ENCODE results near the gene NFAT5. TPM values are rescaled to one million over a fixed set of nuclear protein-coding genes. Genes with fewer than 3 reads are reported as not detected.
"Not testable (repeated sequence)": the region's sequence is repeated elsewhere in the genome, so short reads cannot be mapped to it uniquely, and the experiment has no call there.

Gene NFAT5, protein sequence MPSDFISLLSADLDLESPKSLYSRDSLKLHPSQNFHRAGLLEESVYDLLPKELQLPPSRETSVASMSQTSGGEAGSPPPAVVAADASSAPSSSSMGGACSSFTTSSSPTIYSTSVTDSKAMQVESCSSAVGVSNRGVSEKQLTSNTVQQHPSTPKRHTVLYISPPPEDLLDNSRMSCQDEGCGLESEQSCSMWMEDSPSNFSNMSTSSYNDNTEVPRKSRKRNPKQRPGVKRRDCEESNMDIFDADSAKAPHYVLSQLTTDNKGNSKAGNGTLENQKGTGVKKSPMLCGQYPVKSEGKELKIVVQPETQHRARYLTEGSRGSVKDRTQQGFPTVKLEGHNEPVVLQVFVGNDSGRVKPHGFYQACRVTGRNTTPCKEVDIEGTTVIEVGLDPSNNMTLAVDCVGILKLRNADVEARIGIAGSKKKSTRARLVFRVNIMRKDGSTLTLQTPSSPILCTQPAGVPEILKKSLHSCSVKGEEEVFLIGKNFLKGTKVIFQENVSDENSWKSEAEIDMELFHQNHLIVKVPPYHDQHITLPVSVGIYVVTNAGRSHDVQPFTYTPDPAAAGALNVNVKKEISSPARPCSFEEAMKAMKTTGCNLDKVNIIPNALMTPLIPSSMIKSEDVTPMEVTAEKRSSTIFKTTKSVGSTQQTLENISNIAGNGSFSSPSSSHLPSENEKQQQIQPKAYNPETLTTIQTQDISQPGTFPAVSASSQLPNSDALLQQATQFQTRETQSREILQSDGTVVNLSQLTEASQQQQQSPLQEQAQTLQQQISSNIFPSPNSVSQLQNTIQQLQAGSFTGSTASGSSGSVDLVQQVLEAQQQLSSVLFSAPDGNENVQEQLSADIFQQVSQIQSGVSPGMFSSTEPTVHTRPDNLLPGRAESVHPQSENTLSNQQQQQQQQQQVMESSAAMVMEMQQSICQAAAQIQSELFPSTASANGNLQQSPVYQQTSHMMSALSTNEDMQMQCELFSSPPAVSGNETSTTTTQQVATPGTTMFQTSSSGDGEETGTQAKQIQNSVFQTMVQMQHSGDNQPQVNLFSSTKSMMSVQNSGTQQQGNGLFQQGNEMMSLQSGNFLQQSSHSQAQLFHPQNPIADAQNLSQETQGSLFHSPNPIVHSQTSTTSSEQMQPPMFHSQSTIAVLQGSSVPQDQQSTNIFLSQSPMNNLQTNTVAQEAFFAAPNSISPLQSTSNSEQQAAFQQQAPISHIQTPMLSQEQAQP (N-terminal part only)
- total RNA-seq = 14.7 TPM

DNA sequence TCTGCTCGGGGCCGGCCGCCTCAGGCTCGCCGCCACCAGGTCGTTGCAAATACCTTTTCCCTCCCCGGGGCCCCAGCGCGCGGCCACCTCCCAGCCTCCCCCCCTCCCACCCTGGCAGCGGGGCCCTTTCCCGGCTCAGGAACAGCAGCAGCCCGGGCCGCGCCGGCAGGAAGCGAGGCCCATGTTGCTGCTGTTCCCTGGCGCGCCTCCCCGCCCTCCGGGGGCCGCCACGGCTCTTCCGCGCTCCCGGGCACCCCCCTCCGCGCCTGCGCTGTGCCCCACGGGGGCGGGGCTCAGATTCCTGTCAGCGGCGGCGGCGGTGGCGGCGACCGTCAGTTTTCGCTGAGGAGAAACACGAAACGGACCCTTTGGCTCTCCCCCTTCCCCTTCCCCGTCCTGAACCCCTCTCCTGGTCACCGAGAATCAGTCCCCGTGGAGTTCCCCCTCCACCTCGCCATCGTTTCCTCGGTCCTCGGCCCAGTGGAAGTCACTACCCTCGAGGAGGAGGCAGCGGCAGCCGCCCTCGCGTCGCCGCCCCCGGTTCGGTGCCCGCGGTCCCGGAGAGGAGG lies at the start of gene NFAT5:
Gene NFAT5, plus strand, starts transcription at position 296 of the 569 bp plus-strand sequence. CDS start 336 bp downstream, outside the sequence.
- DNase-seq (ENCODE audit: low spot score in 2 of 2) (peak; percentile 88 to 92), FAIRE-seq (no peak)

DNA sequence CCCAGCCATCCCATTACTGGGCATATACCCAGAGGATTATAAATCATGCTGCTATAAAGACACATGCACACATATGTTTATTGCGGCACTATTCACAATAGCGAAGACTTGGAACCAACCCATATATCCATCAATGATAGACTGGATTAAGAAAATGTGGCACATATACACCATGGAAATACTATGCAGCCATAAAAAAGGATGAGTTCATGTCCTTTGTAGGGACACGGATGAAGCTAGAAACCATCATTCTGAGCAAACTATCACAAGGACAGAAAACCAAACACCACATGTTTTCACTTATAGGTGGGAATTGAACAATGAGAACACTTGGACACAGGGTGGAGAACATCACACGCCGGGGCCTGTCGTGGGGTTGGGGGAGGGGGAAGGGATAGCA lies 47.9 kb upstream of the NFAT5 start:
- not testable (repeated sequence) for DNase-seq (ENCODE audit: low spot score in 2 of 2); FAIRE-seq

DNA sequence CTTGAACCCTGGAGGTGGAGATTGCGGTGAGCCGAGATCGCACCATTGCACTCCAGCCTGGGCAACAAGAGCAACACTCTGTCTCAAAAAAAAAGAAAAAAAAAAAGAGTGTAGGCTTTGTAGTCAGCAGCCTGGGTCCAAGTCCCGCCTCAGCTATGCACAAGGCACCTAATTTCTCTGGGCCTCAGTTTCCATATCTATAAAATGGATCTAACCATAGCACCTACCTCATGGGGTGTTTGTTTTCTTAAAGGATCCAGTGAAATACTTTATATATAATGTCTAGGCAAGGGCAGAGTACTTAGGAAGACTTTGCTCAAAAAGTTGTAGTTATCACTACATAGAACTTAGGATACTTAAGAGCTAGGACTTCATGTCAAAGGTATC lies 45.4 kb upstream of the NFAT5 start:
- DNase-seq (ENCODE audit: low spot score in 2 of 2) (no peak), FAIRE-seq (no peak)

DNA sequence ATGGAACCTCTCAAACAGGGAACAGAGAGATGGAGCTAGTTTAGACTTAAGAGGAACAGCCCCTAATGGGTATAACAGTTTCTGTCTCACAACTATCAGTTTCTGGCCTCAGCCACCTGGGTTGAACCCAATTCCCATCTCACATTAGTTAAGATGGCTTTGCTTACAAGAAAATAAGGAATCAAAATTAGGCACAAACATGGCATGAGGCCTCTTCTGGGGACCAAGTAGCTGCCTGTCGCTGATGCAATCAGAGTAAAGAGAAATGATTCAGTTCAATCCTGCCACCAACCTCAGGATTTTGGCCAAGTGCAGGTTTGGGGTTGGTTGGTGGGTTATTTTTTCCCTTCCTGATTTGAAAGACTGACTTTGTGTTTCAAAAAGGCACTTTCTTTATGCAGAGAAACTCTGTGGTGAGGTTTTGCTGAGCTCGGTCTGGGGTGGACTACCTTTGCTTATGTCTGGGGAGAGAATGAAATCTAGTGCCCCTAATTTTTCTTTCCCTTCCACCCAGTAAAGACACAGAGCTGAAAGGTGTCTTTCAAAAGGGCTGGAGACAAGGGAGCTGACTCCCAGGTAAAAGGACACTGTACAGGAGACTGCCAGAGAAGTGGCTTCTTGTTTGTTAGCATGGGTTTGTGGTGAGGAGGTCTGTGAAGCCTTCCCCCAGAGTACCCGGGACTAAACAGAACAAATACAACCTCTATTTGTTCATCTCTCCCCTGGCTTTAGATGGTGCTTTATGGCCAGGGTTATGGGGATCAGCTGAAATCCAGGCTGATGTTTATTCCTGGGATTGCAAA lies 44.8 kb upstream of the NFAT5 start:
- no peak for DNase-seq (ENCODE audit: low spot score in 2 of 2)
- no peak for FAIRE-seq

DNA sequence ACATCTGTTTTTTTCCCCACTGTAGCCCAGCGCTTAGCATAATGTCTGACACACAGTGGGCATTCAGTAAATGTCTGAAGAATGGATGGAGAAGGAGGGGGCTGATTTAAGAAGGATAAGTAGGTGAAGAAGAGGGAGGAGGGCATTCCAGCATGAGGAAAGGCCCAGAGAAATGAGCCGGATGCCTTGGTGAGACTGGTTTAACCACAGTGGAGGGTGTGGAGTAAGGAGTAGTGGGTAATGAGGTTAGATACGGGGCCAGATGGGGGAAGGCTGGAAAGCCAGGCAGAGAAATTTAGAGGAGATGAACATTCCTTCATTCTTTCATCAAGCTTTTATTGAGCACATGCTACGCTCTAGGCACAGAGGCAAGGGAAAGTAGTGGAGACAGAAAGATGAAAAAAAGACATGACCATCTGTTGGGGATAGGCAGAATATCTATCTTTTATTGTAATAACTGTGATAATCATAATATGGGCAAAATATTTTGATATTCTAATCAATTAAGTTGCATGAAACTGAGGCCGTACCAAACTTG lies 43.7 kb upstream of the NFAT5 start:
- DNase-seq (ENCODE audit: low spot score in 2 of 2) (no peak), FAIRE-seq (no peak)

DNA sequence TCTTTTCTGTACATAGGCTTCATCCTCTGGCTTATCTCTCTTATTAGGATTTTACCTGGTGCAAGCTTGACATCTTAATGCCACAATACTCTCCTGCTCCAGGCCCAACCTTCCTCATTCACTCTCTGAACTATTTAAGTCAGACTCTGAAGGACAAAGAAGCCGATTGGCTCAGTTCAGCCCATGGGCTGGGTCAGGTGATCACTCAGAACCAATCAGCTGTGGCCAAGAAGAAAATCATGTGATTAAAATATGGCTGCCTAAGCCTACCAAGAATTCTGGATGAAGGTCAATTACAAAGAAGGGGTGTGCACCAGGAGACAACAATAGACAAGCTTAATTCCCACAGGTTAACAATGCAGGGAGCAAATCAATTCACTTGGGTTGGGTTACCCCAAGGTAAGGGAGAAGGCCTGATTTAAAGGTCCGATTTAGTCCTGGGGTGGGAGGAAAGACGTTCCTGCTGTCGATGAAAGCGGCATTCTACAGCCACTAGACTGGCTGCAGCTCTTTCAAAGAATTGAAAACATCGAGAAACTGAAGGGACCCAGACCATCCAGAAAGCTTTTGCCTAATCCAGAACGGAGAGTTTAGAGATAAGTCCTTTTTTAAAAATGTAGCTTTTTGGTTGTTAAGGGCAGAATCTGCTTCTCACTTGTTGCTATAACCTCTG lies 42.9 kb upstream of the NFAT5 start:
- FAIRE-seq (no peak), DNase-seq (ENCODE audit: low spot score in 2 of 2) (no peak)

DNA sequence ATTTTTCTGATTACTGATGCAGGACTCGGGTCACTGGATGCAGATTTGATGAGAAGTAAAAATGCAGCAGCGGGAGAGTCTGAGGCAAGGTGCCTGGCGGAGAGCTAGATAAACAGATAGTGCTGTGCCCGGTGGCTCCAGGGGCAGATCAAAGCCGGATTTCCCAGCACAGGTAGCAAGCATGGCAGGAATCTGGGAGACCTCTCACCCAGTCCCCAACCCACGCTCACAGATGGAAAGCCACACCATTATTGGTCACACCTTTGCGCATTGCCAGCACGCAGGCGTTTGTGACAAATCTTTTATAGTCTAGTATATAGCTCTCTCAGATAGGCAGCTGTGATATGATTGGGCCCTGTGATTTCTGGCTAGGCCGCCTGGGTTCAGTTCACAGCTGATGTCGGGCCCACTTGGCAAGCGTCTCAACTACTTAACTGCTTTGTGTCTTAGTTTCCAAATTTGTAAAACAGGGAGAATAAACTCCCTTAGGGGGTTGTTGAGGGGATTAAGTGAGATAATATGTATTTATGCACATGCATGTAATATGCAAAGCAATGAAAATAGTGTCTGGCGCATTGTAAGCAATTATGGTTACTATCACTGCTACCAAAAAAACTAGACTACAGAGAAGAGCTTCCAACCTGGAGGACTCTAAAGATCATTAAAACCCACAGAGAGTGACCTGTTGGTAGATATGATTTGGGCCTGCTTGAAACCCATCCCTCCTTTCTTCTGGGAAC lies 42.0 kb upstream of the NFAT5 start:
- DNase-seq (ENCODE audit: low spot score in 2 of 2) = no peak
- no peak for FAIRE-seq

DNA sequence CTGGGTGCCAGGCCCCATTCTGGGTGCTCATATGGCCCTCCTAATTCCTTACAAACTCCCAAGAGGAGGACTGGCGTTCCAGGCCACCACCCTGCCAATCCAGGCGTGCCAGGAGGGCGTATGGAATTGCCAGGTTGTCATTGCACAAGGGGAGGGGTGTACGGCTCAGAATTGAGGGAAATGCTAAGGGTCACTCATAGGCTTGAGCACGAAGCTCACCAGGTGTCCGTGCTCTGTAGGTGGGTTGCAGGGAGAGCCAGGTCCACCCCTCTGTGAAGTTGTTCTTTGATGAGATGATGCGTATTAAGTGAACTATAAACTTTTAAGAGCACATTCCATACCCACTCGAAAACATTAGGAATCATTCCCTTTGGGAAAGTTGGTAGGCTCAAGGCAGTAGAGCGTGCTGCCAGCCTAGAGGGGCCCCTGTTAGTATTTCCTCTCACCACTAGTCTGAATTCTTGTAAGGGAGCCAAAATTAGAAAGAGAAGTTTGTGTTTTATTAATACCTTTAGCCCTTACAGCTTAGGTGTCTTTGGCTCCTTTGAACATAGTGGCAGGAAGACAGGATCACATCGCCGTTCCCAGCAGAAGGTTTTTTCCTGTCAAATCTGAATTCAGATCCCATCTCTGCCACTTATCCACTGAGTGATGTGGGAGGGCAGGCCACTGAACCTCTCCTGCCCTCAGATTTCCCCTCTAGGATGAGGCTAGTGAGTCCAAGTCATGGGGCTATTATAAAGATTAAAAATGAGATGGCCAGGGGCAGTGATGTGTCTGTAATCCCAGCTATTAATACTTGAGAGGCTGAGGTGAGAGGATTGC lies 38.7 kb upstream of the NFAT5 start:
- FAIRE-seq = no peak
- DNase-seq (ENCODE audit: low spot score in 2 of 2) = no peak

DNA sequence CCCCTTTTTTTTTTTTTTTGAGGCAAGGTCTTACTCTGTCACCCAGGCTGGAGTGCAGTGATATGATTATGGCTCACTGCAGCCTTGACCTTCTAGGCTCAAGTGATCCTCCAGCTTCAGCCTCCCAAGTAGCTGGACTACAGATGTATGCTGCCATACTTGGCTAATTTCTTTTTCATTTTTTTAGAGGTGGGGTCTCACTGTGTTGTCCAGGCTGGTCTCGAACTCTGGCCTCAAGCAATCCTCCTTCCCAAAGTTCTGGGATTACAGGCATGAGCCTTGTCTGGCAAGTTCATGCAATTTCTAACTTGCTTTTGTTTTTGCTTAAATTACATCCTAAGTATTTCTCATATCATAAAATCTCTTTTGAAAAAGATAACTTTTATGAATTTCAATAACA lies 33.8 kb upstream of the NFAT5 start:
- FAIRE-seq = no peak
- DNase-seq (ENCODE audit: low spot score in 2 of 2) = no peak

DNA sequence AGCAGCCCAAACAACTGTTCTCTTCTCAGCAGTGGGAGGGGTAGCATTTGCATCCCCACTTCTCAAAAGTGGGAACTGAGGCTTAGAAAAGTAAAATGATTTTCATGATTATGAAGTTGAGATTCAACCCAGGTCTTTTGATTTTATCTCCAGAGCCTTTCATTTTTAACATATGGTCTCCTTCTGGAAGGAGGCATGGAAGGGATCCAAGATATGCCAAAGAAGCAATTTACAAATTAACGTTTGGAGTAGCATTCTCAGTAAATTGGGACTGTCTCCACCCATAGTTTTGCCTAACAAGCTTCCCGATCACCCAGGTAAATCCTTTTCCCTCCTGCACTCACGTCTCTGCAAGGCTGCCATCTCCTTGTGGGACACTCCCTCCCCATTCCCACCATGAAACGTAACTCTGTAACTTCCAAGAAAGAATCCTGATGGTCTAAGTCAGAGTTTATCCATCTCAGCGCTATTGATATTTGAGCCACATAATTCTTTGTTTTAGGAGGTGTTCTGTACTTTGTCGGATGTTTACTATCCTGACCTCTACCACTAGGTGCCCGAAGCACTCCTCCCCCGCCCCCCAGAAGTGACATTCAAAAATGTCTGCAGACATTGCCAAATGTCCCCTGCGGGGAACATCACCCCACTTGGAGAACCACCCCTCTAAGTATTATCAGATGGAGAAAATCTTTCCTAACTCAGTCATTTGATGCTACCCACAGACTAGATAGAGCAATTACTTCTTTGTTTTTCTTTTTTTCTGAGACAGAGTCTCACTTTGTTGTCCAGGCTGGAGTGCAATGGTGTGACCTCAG lies 32.9 kb upstream of the NFAT5 start:
- DNase-seq (ENCODE audit: low spot score in 2 of 2) (no peak), FAIRE-seq (no peak)

DNA sequence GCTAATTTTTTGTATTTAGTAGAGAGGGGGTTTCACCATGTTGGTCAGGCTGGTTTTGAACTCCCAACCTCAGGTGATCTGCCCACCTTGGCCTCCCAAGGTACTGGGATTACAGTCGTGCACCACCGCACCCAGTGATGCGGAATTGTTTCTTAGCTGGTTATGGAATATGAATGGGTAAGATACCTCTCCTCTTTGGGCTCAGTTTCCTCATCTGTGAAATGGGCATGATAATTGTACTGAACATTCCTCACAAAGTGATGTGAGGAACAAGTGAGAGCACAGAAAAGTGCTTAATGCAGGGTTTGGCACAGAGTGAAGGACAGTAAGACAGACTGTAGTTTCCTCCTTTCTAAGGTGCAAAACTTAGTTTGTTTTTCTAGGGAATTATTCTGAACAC lies 31.0 kb upstream of the NFAT5 start:
- DNase-seq (ENCODE audit: low spot score in 2 of 2) (no peak), FAIRE-seq (no peak)

DNA sequence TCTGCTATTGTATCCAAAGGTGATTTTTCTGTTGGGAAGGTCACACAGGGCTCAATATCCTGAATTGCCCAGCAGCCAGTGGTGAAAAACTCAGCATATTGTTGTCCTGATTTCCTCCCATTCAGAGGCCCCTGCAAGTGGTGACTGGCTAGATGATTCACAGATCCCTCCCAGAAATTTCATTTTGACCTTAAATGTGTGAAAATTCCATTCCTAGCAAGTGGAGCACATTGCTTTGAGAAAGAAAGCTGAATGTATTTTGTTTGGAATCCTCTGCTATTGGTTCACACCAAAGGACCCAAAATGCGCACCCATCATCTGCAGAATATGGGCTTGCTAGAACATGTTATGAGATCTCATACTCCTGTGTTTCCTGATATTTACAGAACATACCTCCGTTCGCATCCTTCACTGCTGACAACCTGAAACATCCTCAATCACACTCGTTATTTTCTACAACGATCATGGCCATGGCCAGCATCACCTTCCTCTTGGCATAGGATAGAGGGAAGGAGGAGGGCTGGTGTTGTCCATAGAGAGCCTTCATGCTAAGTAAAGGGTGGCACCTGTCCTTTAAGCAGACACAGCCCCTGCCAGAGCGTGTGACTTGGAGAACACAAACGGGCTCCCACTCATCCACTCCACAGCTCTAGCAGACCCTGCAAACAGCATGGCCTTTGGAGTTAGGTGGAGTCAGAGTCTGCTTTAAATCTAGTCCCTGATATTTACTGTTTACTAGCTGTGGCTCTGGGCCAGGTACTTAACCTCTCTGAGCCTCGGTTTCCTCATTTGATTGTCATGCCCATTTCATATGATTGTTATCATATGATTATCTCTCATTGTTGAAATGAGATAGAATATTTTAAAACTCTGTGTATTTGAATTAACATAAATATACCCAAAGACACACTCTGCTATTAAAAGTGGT lies 30.4 kb upstream of the NFAT5 start:
- FAIRE-seq (no peak), DNase-seq (ENCODE audit: low spot score in 2 of 2) (peak in 1 of 2 donors; percentile 10)

DNA sequence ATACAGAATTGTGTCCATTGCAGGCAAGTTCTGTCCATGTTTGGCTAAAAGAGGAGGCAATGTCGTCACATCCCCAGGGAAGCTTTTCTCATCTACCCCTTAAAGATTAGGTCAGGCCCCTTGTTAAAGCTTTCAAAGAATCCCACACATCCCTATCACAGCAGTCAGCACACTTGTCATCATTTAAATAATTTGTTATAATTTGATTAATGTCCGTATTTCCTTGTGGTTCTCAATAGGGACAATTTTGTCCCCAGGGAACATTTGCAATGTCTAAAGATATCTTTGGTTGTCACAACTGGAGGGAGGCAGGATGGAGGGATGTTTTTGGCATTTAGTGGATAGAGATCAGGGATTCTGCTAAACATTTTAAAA lies 28.1 kb upstream of the NFAT5 start:
- FAIRE-seq (no peak), DNase-seq (ENCODE audit: low spot score in 2 of 2) (no peak)

DNA sequence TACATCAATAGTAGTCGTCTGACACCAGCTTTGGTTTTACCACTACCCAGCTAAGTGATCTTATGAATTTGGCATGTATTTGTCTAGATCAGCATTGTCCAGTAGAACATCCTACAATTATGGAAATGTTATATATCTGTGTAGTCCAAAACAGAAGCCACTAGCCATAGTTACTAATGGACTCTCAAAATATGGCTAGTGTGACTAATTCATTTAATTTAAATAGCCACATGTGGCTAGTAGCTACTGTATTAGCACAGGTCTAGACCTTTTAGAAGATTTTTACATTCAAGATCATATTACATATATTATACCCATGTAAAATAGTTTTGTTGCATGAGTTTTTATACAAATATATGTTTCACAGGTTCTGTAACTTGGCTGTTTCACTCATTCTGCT lies 27.0 kb upstream of the NFAT5 start:
- FAIRE-seq = no peak
- DNase-seq (ENCODE audit: low spot score in 2 of 2) = no peak

DNA sequence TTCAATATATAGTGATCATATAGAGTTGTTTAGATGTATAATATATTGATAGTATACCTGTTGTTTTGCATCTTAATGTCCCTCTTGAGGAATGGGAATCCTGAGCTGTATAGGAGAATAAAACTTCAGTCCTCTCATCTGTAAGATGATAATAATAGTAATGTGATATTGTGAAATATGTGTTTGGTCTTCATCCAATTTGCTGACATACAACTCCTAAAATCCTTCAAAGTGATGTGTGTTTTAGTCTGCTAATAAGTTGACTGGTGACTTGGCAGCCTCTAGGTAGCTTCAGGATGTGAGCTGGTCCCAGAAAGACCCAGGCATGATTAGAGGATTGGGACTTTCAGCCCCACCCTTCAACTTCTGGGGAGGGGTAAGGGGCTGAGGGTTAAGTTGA lies 22.8 kb upstream of the NFAT5 start:
- DNase-seq (ENCODE audit: low spot score in 2 of 2) = no peak
- FAIRE-seq = no peak

Measured in frontal cortex (tissue), 4 donors.